A549 treated with dexamethasone at 1 μM for 4 hours (cell line): ENCODE data around the gene SALL4. TPM values are rescaled to one million over a fixed set of nuclear protein-coding genes. Genes with fewer than 3 reads are reported as not detected.

Experiments
- total RNA-seq: library from RNA; stranded (reverse); fragments of 200-300 nt; extraction: Qiagen RNA extraction; gene quantifications from 5 replicates; pipeline ENCODE4 v1.2.3, GENCODE V29; 2022

The SALL4 gene
- total RNA-seq, result 0.68 to 1.6 TPM (median 1.3 TPM) in 5 replicates

DNA sequence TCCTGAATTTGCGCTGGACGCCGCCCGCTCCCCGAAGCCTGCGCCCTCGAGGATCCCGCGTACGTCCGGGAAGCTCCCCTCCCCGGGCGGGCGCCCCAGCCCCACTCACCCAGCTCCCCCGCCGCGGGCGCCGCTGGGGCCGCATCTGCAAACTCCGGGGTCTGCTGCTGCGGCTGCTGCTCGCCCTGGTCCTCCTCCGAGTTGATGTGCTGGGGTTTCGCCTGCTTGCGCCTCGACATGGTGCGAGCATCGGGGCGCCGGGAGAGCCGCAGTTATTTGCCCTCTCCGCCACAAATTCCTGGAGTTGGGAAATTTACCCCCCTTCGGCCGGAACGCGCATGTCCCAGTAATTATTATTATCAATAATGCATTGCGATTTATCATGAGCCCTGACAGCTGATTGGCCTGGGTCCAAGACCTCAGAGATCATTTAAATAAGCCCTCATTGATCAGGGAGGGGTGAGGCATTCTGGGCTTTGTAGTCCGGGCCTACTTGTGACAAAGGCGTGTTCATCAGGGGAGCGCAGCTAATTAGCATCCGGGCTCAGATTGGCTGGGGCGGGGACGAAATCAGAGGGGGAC lies at the start of gene SALL4:
Gene SALL4 (minus strand): TSS at position 352 of the 582 bp plus-strand sequence. CDS start 113 bp downstream, at position 239.

DNA sequence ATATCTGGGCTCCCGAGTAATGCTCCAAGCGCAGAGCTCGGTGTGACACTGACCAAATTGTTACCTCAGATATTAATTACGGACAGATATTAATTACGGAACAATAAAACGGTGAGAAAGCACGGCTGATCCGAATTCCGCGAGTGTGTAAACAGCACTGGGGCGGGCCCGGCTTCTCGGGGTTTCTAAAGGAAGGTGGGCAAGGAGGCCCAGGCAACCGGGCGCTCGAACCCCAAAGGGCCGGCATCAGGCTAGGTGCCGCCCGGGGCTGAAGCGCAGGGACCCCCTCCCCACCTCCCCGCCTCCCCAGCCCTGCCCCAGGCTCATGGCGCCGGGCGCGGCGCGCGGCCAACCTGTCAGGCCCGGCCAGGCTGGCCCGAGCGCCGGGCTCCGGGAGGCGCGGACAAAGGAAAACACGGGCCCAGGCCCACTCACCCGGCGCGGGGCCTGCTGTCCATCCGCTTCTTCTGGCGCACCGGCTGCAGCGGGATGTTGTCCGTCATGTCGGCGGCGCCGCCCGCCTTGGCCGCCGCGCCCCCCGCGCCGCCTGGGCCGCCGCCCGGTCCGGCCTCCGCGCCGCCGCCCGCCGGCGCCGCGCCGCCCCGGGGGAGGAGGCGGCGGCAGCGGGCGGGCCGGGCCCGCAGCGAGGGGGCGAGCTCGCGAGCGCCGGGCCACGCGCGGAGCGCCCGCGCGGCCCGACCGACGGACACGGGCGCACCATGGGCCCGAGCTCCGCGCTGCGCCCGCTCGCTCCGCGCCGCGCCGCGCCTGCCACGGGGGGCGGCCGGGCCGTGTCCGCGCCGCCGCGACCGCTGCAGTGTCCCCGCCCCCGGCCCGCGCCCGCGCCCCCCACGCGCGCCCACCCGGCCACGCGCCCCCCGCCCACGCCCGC lies 34.2 kb downstream of the SALL4 start, which contains the start of gene ATP9A:
Gene ATP9A (minus strand): TSS at position 524 of the 892 bp plus-strand sequence. CDS start 21 bp downstream, at position 503.

Other genes with a start within 250 kb of the SALL4 start
- 13.0 to 20.1 TPM (median 18.0 TPM) in 5 replicates for gene ATP9A, start 34.1 kb downstream of the SALL4 start, total RNA-seq